ENCODE results near the gene L3MBTL1. TPM values are rescaled to one million over a fixed set of nuclear protein-coding genes. Genes with fewer than 3 reads are reported as not detected.

L3MBTL1 gene
- polyA plus RNA-seq, 1 donor (not counting 4 experiments of a cell fraction or from before 2014, with no cell fraction given), result 5.0 TPM

- FAIRE-seq, result no peak
- H3K36me3 ChIP-seq (ENCODE audit: control insufficient read depth in 2 of 2, extremely low read depth in 1 of 2, insufficient read depth in 2 of 2, low read length in 2 of 2), result peaks cover 6 to 8% of the 10 kb centered on the region in 2 experiments
- H4K20me1 ChIP-seq (ENCODE audit: control insufficient read depth, extremely low read depth, insufficient read depth, low read length), result no peaks in the 10 kb centered on the region
- H3K27ac ChIP-seq (ENCODE audit: control insufficient read depth, insufficient read depth, low read length), result no peak overlapping the region
- no peak overlapping the region for H3K4me2 ChIP-seq (ENCODE audit: control insufficient read depth, extremely low read depth, insufficient read depth, low read depth, low read length)
- H3K79me2 ChIP-seq (ENCODE audit: control insufficient read depth, insufficient read depth, low read length), result no peaks in the 10 kb centered on the region
- no peaks in the 10 kb centered on the region for H3K27me3 ChIP-seq (ENCODE audit: control insufficient read depth, extremely low read depth, insufficient read depth, low read length)
- H3K9me3 ChIP-seq (ENCODE audit: control insufficient read depth, low read depth, low read length), result no peaks in the 10 kb centered on the region
- H3K9ac ChIP-seq (ENCODE audit: control insufficient read depth, extremely low read depth, insufficient read depth, low read length), result no peak overlapping the region
- dilution Hi-C loops (cut with MboI; ENCODE audit: extremely low pct_ligation_motif_present, low sequenced_read_pairs), result no loop called here
- H3K4me1 ChIP-seq (ENCODE audit: control insufficient read depth, extremely low read depth, insufficient read depth, low read length), result no peaks in the 10 kb centered on the region
- TF ChIP-seq EZH2 (IDR thresholded peaks at IDR 0.05; ENCODE audit: low read length) (no peak), CTCF (optimal IDR thresholded peaks at IDR 0.05 in 1 of 3, IDR thresholded peaks at IDR 0.05 in 1 of 3, conservative IDR thresholded peaks at IDR 0.05 in 1 of 3; ENCODE audit: extremely low read depth in 1 of 3, insufficient read depth in 2 of 3, low read length in 3 of 3) (no peak)
- H3K9me1 ChIP-seq (ENCODE audit: control insufficient read depth, extremely low read depth, insufficient read depth, low read length), result no peaks in the 10 kb centered on the region
- no peak overlapping the region for H2AFZ ChIP-seq (ENCODE audit: control insufficient read depth, low read length)
- no peak overlapping the region for H3K4me3 ChIP-seq (ENCODE audit: control insufficient read depth in 2 of 3, extremely low read depth in 1 of 3, insufficient read depth in 2 of 3, low read depth in 1 of 3, low read length in 3 of 3)
- DNase-seq (ENCODE audit: low read depth, low spot score), result no peak
These were observed 31.6 kb downstream of the L3MBTL1 start for GRCh38 chr20:43538878-43539700.

GRCh38 chr20:43539975-43540672, 32.6 kb downstream of the L3MBTL1 start:
- H3K9me1 ChIP-seq (ENCODE audit: control insufficient read depth, extremely low read depth, insufficient read depth, low read length), result no peaks in the 10 kb centered on the region
- no peak for DNase-seq (ENCODE audit: low read depth, low spot score)
- H3K36me3 ChIP-seq (ENCODE audit: control insufficient read depth in 2 of 2, extremely low read depth in 1 of 2, insufficient read depth in 2 of 2, low read length in 2 of 2), result peaks cover 0 to 7% of the 10 kb centered on the region in 2 experiments
- H4K20me1 ChIP-seq (ENCODE audit: control insufficient read depth, extremely low read depth, insufficient read depth, low read length), result no peaks in the 10 kb centered on the region
- no peak overlapping the region for H3K27ac ChIP-seq (ENCODE audit: control insufficient read depth, insufficient read depth, low read length)
- no peaks in the 10 kb centered on the region for H3K79me2 ChIP-seq (ENCODE audit: control insufficient read depth, insufficient read depth, low read length)
- dilution Hi-C loops (cut with MboI; ENCODE audit: extremely low pct_ligation_motif_present, low sequenced_read_pairs), result no loop called here
- no peaks in the 10 kb centered on the region for H3K4me1 ChIP-seq (ENCODE audit: control insufficient read depth, extremely low read depth, insufficient read depth, low read length)
- no peak overlapping the region for H3K4me3 ChIP-seq (ENCODE audit: control insufficient read depth in 2 of 3, extremely low read depth in 1 of 3, insufficient read depth in 2 of 3, low read depth in 1 of 3, low read length in 3 of 3)
- H3K9me3 ChIP-seq (ENCODE audit: control insufficient read depth, low read depth, low read length), result no peaks in the 10 kb centered on the region
- no peak overlapping the region for H2AFZ ChIP-seq (ENCODE audit: control insufficient read depth, low read length)
- H3K27me3 ChIP-seq (ENCODE audit: control insufficient read depth, extremely low read depth, insufficient read depth, low read length), result no peaks in the 10 kb centered on the region
- no peak for TF ChIP-seq EZH2 (IDR thresholded peaks at IDR 0.05; ENCODE audit: low read length)
- no peak for TF ChIP-seq CTCF (optimal IDR thresholded peaks at IDR 0.05 in 1 of 3, IDR thresholded peaks at IDR 0.05 in 1 of 3, conservative IDR thresholded peaks at IDR 0.05 in 1 of 3; ENCODE audit: extremely low read depth in 1 of 3, insufficient read depth in 2 of 3, low read length in 3 of 3)
- FAIRE-seq, result no peak
- H3K9ac ChIP-seq (ENCODE audit: control insufficient read depth, extremely low read depth, insufficient read depth, low read length), result no peak overlapping the region
- H3K4me2 ChIP-seq (ENCODE audit: control insufficient read depth, extremely low read depth, insufficient read depth, low read depth, low read length), result no peak overlapping the region

Measured in keratinocyte (primary cell).